B cell (primary cell): Measurements from ENCODE around the gene TOGARAM2. TPM values are rescaled to one million over a fixed set of nuclear protein-coding genes. Genes with fewer than 3 reads are reported as not detected.

Source experiments
- ATAC-seq: fragments of 200-7000 bp; cut with Tn5 transposase; one replicate; pipeline ENCODE4 v1.10.0; 2021; ENCODE audit warnings: low read depth, mild to moderate bottlenecking, moderate number of reproducible peaks, moderate library complexity
- CTCF ChIA-PET: fragments of 350-600 bp; sonication (Branson Sonifier 250); formaldehyde crosslinking; loops from one replicate; lab custom pipeline; 2021; ENCODE audit warnings: antibody characterized with exemption, inconsistent platforms; lab: Charles Lee
- POLR2A ChIA-PET: fragments of 350-600 bp; sonication (Branson Sonifier 250); formaldehyde crosslinking; loops from one replicate; lab custom pipeline; 2021; ENCODE audit warnings: antibody characterized with exemption; lab: Charles Lee
- DNase-seq: peaks from one replicate; pipeline ENCODE4 v3.0.0; 2013
- H2AFZ ChIP-seq: 2 replicates; pipeline ENCODE4 v1.6.1; 2012; ENCODE audit warnings: mild to moderate bottlenecking, low read depth, low read length; ENCODE audit not compliant: insufficient read depth, poor library complexity, severe bottlenecking
- H3K27ac ChIP-seq, 2 donors: 1 replicate in 1 of 2; 2 replicates in 1 of 2; pipeline ENCODE4 v1.5.1; 2012 to 2013; ENCODE audit warnings: low read length in 2 of 2, mild to moderate bottlenecking in 2 of 2, moderate library complexity in 1 of 2
- H3K27me3 ChIP-seq, 4 experiments: fragments of 200-600 bp in 1 of 4; sonication (generic) in 1 of 4; replicated peaks in 1 of 4; 1 replicate in 2 of 4; 2 replicates in 2 of 4; pipeline versions ENCODE4 v1.6.1 to v1.7.0; 2013 to 2016; ENCODE audit warnings: low read length in 3 of 4, mild to moderate bottlenecking in 2 of 4, mixed read lengths in 1 of 4, moderate library complexity in 1 of 4; ENCODE audit not compliant: insufficient read depth in 4 of 4, control insufficient read depth in 3 of 4; ENCODE audit errors: control extremely low read depth in 1 of 4
- H3K36me3 ChIP-seq, 2 experiments: replicated peaks in 1 of 2; 1 replicate in 1 of 2; 2 replicates in 1 of 2; pipeline versions ENCODE4 v1.6.1 to v1.7.1; 2013; ENCODE audit warnings: low read length in 1 of 2; ENCODE audit not compliant: insufficient read depth in 2 of 2, control insufficient read depth in 1 of 2; ENCODE audit errors: control extremely low read depth in 1 of 2, extremely low read depth in 1 of 2
- H3K4me1 ChIP-seq, 2 donors: fragments of 200-600 bp in 1 of 2; sonication (generic) in 1 of 2; 1 replicate in 1 of 2; 2 replicates in 1 of 2; pipeline versions ENCODE4 v1.5.1 to v1.6.1; 2013 to 2017; ENCODE audit warnings: low read length in 2 of 2; ENCODE audit not compliant: control insufficient read depth in 2 of 2, insufficient read depth in 2 of 2
- H3K4me2 ChIP-seq: replicated peaks from 2 replicates; pipeline ENCODE3; 2012; ENCODE audit warnings: mild to moderate bottlenecking, low read depth, low read length; ENCODE audit not compliant: poor library complexity, severe bottlenecking
- H3K4me3 ChIP-seq, 5 experiments: fragments of 200-600 bp in 1 of 5; sonication (generic) in 1 of 5; 1 replicate in 3 of 5; 2 replicates in 2 of 5; pipeline versions ENCODE4 v1.5.1 to v1.7.0; 2011 to 2016; ENCODE audit warnings: low read length in 4 of 5, mild to moderate bottlenecking in 4 of 5, low read depth in 2 of 5, control low read depth in 1 of 5, moderate library complexity in 1 of 5; ENCODE audit not compliant: insufficient read depth in 1 of 5; ENCODE audit errors: control extremely low read depth in 1 of 5, extremely low read depth in 1 of 5
- H3K79me2 ChIP-seq: fragments of 200-600 bp; sonication (generic); one replicate; pipeline ENCODE4 v1.6.0; 2016; ENCODE audit warnings: low read length; ENCODE audit not compliant: control insufficient read depth, insufficient read depth
- H3K9ac ChIP-seq: fragments of 200-600 bp; sonication (generic); 2 replicates; pipeline ENCODE4 v1.6.1; 2017; ENCODE audit warnings: mild to moderate bottlenecking, low read length, moderate library complexity
- H3K9me3 ChIP-seq, 3 donors: one replicate each; pipeline versions ENCODE4 v1.6.1 to v1.7.1; 2013; ENCODE audit warnings: low read length in 2 of 3; ENCODE audit not compliant: control insufficient read depth in 2 of 3, insufficient read depth in 1 of 3; ENCODE audit errors: control extremely low read depth in 1 of 3
- H4K20me1 ChIP-seq: 2 replicates; pipeline ENCODE4 v1.6.0; 2012; ENCODE audit warnings: mild to moderate bottlenecking, low read length; ENCODE audit not compliant: insufficient read depth, control insufficient read depth, poor library complexity, severe bottlenecking
- H3K27ac Mint-ChIP-seq: one replicate; pipeline ENCODE4 v1.8.0; 2021; ENCODE audit warnings: mixed read lengths
- H3K27me3 Mint-ChIP-seq: one replicate; pipeline ENCODE4 v1.8.0; 2021; ENCODE audit warnings: mixed read lengths
- H3K4me1 Mint-ChIP-seq: one replicate; pipeline ENCODE4 v1.8.0; 2021; ENCODE audit warnings: mixed read lengths
- H3K4me3 Mint-ChIP-seq: one replicate; pipeline ENCODE4 v1.8.0; 2021; ENCODE audit warnings: mixed read lengths
- H3K9me3 Mint-ChIP-seq: one replicate; pipeline ENCODE4 v1.8.0; 2022; ENCODE audit warnings: mixed read lengths; ENCODE audit not compliant: insufficient read depth
- EZH2 ChIP-seq: IDR thresholded peaks from 2 replicates; pipeline ENCODE4 v1.6.1; 2012; ENCODE audit warnings: borderline replicate concordance, low read depth, mild to moderate bottlenecking, moderate library complexity, low read length; ENCODE audit not compliant: insufficient read depth, poor library complexity, severe bottlenecking
- WGBS: methylation state at CpG from one replicate; pipeline ENCODE4 v1.1.5; 2013; ENCODE audit warnings: missing lambda C conversion rate; ENCODE audit not compliant: insufficient coverage; 5-methylcytosine and 5-hydroxymethylcytosine counted together
- intact Hi-C: fragments of 100-400 bp; cut with micrococcal nuclease; formaldehyde crosslinking; loops from one replicate; pipeline ENCODE4 v1.10.0; 2022
- polyA plus RNA-seq: library from polyadenylated mRNA; depleted of rRNA; stranded (reverse); fragments of >200 nt; gene quantifications from 2 replicates; pipeline ENCODE4 v1.2.3, GENCODE V29; 2012
- total RNA-seq, 2 donors: library from RNA; stranded (reverse); fragments of 120-200 nt in 1 of 2; gene quantifications; 1 replicate in 1 of 2; 2 replicates in 1 of 2; pipeline versions ENCODE4 v1.2.3 to v1.2.4, GENCODE V29; 2013 to 2022
- TF ChIP-seq, protein P1 (sequence below): fragments of 200-600 bp; IDR thresholded peaks from one replicate; pipeline ENCODE4 v1.8.0; 2022; ENCODE audit warnings: antibody characterized with exemption, mild to moderate bottlenecking

Gene TOGARAM2
- total and polyA plus RNA-seq, 2 donors (not counting 1 experiment from before 2014, with no cell fraction given) = 0.25 to 0.61 TPM

DNA sequence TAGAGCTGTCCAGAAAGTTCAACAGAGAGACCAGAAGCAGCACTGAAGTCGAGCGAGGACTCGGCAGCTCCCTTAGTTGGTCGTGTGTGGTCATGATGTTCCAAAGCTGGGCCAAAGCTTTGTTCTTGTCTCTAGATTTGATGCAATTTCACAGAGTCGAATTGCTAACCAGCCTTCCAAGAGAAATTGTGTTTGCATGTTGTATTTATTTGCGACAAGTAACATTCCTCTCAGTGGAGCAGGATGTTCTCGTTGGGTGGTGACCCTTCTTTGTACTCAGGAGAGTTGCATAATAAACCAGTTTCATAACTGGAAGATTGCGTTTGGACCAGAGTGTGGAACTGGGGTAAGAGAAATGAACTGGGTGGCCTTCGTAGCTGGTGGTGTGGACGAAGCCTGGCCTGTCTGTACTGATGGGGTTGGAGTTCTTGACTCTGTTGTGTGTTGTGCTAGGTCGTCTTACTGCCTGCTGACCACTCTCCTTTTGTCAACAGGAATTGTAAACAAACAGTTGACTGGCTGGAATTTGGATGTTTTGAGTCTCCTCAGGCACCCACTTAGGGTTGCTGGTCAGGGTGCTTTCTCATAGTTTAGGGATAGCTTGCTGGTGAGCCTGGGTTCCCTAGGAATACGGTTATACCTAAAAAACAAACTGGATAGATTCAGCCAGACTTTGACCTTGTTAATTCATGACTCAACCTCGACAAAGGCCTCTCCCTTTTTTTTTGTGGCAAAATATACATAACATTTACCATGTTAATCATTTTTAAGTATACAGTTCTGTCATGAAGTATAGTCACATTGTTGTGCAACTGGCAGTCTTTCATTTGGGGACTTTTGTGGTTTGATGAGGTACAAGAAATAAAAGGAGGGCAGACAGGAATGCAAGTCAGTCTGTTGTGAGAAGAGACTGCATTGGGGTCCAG lies 28.9 kb upstream of the TOGARAM2 start:
- Histone ChIP-seq H3K9me3 (peaks cover 0 to 6% (median 0%) of the 10 kb centered on the region in 3 donors), H3K36me3 (peaks cover 0 to 13% of the 10 kb centered on the region in 2 experiments), H3K4me1 (no peaks in the 10 kb centered on the region), H2AFZ (no peak overlapping the region), H3K79me2 (no peaks in the 10 kb centered on the region), H3K9ac (no peak overlapping the region), H3K4me2 (no peak overlapping the region), H3K4me3 (no peak overlapping the region), H4K20me1 (no peaks in the 10 kb centered on the region), H3K27ac (no peak overlapping the region), H3K27me3 (no peaks in the 10 kb centered on the region)
- H3K9me3 Mint-ChIP-seq = no peaks in the 10 kb centered on the region
- CTCF ChIA-PET = no interaction called here
- no peak for ATAC-seq
- POLR2A ChIA-PET = no interaction called here
- WGBS = 90% methylated on average over 11 of the region's 13 CpGs
- TF ChIP-seq, protein P1, sequence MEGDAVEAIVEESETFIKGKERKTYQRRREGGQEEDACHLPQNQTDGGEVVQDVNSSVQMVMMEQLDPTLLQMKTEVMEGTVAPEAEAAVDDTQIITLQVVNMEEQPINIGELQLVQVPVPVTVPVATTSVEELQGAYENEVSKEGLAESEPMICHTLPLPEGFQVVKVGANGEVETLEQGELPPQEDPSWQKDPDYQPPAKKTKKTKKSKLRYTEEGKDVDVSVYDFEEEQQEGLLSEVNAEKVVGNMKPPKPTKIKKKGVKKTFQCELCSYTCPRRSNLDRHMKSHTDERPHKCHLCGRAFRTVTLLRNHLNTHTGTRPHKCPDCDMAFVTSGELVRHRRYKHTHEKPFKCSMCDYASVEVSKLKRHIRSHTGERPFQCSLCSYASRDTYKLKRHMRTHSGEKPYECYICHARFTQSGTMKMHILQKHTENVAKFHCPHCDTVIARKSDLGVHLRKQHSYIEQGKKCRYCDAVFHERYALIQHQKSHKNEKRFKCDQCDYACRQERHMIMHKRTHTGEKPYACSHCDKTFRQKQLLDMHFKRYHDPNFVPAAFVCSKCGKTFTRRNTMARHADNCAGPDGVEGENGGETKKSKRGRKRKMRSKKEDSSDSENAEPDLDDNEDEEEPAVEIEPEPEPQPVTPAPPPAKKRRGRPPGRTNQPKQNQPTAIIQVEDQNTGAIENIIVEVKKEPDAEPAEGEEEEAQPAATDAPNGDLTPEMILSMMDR = no peak
- no peak for TF ChIP-seq EZH2
- no peak overlapping the region for H3K4me3 Mint-ChIP-seq
- intact Hi-C loops = no loop called here
- DNase-seq = no peak
- H3K27me3 Mint-ChIP-seq = no peaks in the 10 kb centered on the region
- H3K27ac Mint-ChIP-seq = no peak overlapping the region
- peaks cover 6% of the 10 kb centered on the region for H3K4me1 Mint-ChIP-seq

DNA sequence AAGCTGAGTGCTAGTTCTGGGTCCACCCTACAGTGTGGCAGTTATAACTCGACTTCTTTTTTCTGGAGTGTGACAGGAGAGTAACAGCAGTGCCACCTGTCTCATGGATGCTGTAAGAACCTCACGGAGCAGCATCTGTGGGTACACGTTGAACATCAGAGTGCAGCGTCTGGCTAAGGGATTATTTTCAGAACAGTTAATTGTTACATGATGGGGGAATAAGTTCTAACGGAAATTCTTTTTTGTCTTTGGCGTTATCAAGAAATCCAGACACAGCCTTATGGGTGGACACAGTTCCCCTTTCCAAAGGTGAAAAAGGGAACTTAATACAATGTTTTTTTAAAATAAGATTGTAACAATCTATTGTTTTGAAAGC lies 28.3 kb upstream of the TOGARAM2 start:
- no peaks in the 10 kb centered on the region for H3K79me2 ChIP-seq
- H3K27ac ChIP-seq = no peak overlapping the region
- H4K20me1 ChIP-seq = no peaks in the 10 kb centered on the region
- H3K27me3 Mint-ChIP-seq = no peaks in the 10 kb centered on the region
- WGBS = 3% methylated on average over 4 of the region's 6 CpGs
- H3K4me2 ChIP-seq = no peak overlapping the region
- TF ChIP-seq, protein P1 = no peak
- TF ChIP-seq EZH2 = no peak
- ATAC-seq (no peak), DNase-seq (no peak)
- ChIA-PET POLR2A (no interaction called here), CTCF (no interaction called here)
- H3K27ac Mint-ChIP-seq = no peak overlapping the region
- no peak overlapping the region for H3K4me3 Mint-ChIP-seq
- H3K4me1 ChIP-seq = no peaks in the 10 kb centered on the region
- intact Hi-C loops = no loop called here
- H3K27me3 ChIP-seq = no peaks in the 10 kb centered on the region
- H3K36me3 ChIP-seq = peaks cover 0 to 9% of the 10 kb centered on the region in 2 experiments
- no peaks in the 10 kb centered on the region for H3K9me3 Mint-ChIP-seq
- H3K9ac ChIP-seq = no peak overlapping the region
- H3K4me1 Mint-ChIP-seq = peaks cover 6% of the 10 kb centered on the region
- H3K9me3 ChIP-seq = peaks cover 0 to 6% (median 0%) of the 10 kb centered on the region in 3 donors
- no peak overlapping the region for H2AFZ ChIP-seq
- H3K4me3 ChIP-seq = no peak overlapping the region
